Trophoblast cell (in vitro differentiated cells and primary cell): ENCODE results near the gene CRYGN.

ENCODE experiments used
- DNase-seq, 2 donors: peaks; one replicate each; pipeline ENCODE4 v3.0.0-alpha.2; 2016
- H2AFZ ChIP-seq: 2 replicates; pipeline ENCODE4 v1.6.1; 2013; ENCODE audit warnings: low read length, moderate library complexity, mild to moderate bottlenecking; ENCODE audit not compliant: insufficient read depth, poor library complexity
- H2AK5ac ChIP-seq: 2 replicates; pipeline ENCODE4 v1.6.1; 2013; ENCODE audit warnings: mild to moderate bottlenecking, low read length
- H2BK120ac ChIP-seq: 2 replicates; pipeline ENCODE4 v1.6.1; 2013; ENCODE audit warnings: low read length, mild to moderate bottlenecking, moderate library complexity; ENCODE audit not compliant: insufficient read depth, poor library complexity
- H2BK12ac ChIP-seq: 2 replicates; pipeline ENCODE4 v1.6.1; 2013; ENCODE audit warnings: mild to moderate bottlenecking, low read length, moderate library complexity
- H2BK5ac ChIP-seq: 2 replicates; pipeline ENCODE4 v1.6.1; 2013; ENCODE audit warnings: low read length, low read depth, moderate library complexity, mild to moderate bottlenecking; ENCODE audit not compliant: poor library complexity
- H3K14ac ChIP-seq: 2 replicates; pipeline ENCODE4 v1.6.1; 2013; ENCODE audit warnings: mild to moderate bottlenecking, low read length
- H3K18ac ChIP-seq: 2 replicates; pipeline ENCODE4 v1.6.1; 2013; ENCODE audit warnings: mild to moderate bottlenecking, low read length
- H3K23ac ChIP-seq: 2 replicates; pipeline ENCODE4 v1.6.1; 2013; ENCODE audit warnings: low read length
- H3K27ac ChIP-seq: 2 replicates; pipeline ENCODE4 v1.5.1; 2013; ENCODE audit warnings: low read depth, mild to moderate bottlenecking, inconsistent platforms, low read length, moderate library complexity
- H3K27me3 ChIP-seq: 2 replicates; pipeline ENCODE4 v1.6.1; 2013; ENCODE audit warnings: inconsistent platforms, mild to moderate bottlenecking, low read length, moderate library complexity; ENCODE audit not compliant: insufficient read depth
- H3K36me3 ChIP-seq, 2 experiments: 1 replicate in 1 of 2; 2 replicates in 1 of 2; pipeline ENCODE4 v1.6.1; 2013; ENCODE audit warnings: low read length in 2 of 2, mild to moderate bottlenecking in 2 of 2, moderate library complexity in 1 of 2; ENCODE audit not compliant: insufficient read depth in 2 of 2, control insufficient read depth in 1 of 2
- H3K4ac ChIP-seq: 2 replicates; pipeline ENCODE4 v1.6.1; 2013; ENCODE audit warnings: low read depth, mild to moderate bottlenecking, low read length, moderate library complexity
- H3K4me1 ChIP-seq, 2 experiments: 1 replicate in 1 of 2; 2 replicates in 1 of 2; pipeline ENCODE4 v1.6.1; 2013; ENCODE audit warnings: low read length in 2 of 2, mild to moderate bottlenecking in 2 of 2, moderate library complexity in 1 of 2; ENCODE audit not compliant: insufficient read depth in 2 of 2, control insufficient read depth in 1 of 2
- H3K4me2 ChIP-seq: 2 replicates; pipeline ENCODE4 v1.6.1; 2013; ENCODE audit warnings: inconsistent platforms, mild to moderate bottlenecking, low read length, moderate library complexity
- H3K4me3 ChIP-seq: 2 replicates; pipeline ENCODE4 v1.5.1; 2013; ENCODE audit warnings: mild to moderate bottlenecking, low read depth, low read length, inconsistent platforms
- H3K79me1 ChIP-seq: one replicate; pipeline ENCODE4 v1.6.1; 2013; ENCODE audit warnings: low read length
- H3K79me2 ChIP-seq: 2 replicates; pipeline ENCODE4 v1.6.1; 2013; ENCODE audit warnings: low read length, mild to moderate bottlenecking; ENCODE audit not compliant: control insufficient read depth, insufficient read depth, poor library complexity
- H3K9ac ChIP-seq: 2 replicates; pipeline ENCODE4 v1.6.1; 2013; ENCODE audit warnings: mild to moderate bottlenecking, low read length
- H3K9me3 ChIP-seq: 2 replicates; pipeline ENCODE4 v1.6.1; 2013; ENCODE audit warnings: low read depth, mild to moderate bottlenecking, control low read depth, inconsistent platforms, low read length; ENCODE audit not compliant: insufficient read depth
- H4K12ac ChIP-seq: 2 replicates; pipeline ENCODE4 v1.6.1; 2013; ENCODE audit warnings: low read depth, mild to moderate bottlenecking, low read length, moderate library complexity
- H4K8ac ChIP-seq: 2 replicates; pipeline ENCODE4 v1.6.1; 2013; ENCODE audit warnings: low read depth, mild to moderate bottlenecking, low read length, moderate library complexity
- H4K91ac ChIP-seq: one replicate; pipeline ENCODE4 v1.6.1; 2013; ENCODE audit warnings: low read depth, mild to moderate bottlenecking, low read length, moderate library complexity
- WGBS: extraction: QIAGEN DNeasy Blood & Tissue Kit; methylation state at CpG from one replicate; pipeline ENCODE4 v1.1.7; 2013; ENCODE audit warnings: missing lambda C conversion rate; ENCODE audit not compliant: insufficient read length, insufficient coverage; ENCODE audit errors: extremely low coverage; 5-methylcytosine and 5-hydroxymethylcytosine counted together

CRYGN gene

GRCh38 chr7:151405056-151405455 is 34.9 kb downstream of the CRYGN start:
- Histone ChIP-seq H2BK12ac (no peak overlapping the region), H3K27ac (no peak overlapping the region), H3K79me2 (peaks cover 8% of the 10 kb centered on the region), H3K14ac (no peak overlapping the region), H4K8ac (no peak overlapping the region), H3K79me1 (peaks cover 6% of the 10 kb centered on the region), H3K23ac (no peak overlapping the region), H2BK120ac (no peak overlapping the region), H3K27me3 (no peaks in the 10 kb centered on the region), H3K18ac (no peak overlapping the region), H2AK5ac (no peak overlapping the region), H3K4me3 (no peak overlapping the region), H3K4me2 (no peak overlapping the region), H2BK5ac (no peak overlapping the region), H2AFZ (no peak overlapping the region), H3K9ac (no peak overlapping the region), H3K36me3 (peaks cover 0 to 4% of the 10 kb centered on the region in 2 experiments), H4K12ac (no peak overlapping the region), H3K4ac (no peak overlapping the region), H4K91ac (no peak overlapping the region), H3K9me3 (no peaks in the 10 kb centered on the region), H3K4me1 (peaks cover 20 to 21% of the 10 kb centered on the region in 2 experiments)
- no CpG with 5 or more reads among the region's 9 CpGs for WGBS
- DNase-seq: no peak

- peaks cover under 1% of the 10 kb centered on the region for H3K79me1 ChIP-seq
- no peak overlapping the region for H2AFZ ChIP-seq
- peak in 1 of 2 donors; percentile 66 for DNase-seq
- no peak overlapping the region for H3K27ac ChIP-seq
- no peak overlapping the region for H3K18ac ChIP-seq
- no peak overlapping the region for H2BK12ac ChIP-seq
- no peak overlapping the region for H4K12ac ChIP-seq
- no CpG with 5 or more reads among the region's 18 CpGs for whole genome bisulfite sequencing
- H3K4me3 ChIP-seq: no peak overlapping the region
- no peak overlapping the region for H4K91ac ChIP-seq
- no peak overlapping the region for H2AK5ac ChIP-seq
- no peaks in the 10 kb centered on the region for H3K9me3 ChIP-seq
- no peak overlapping the region for H3K14ac ChIP-seq
- no peaks in the 10 kb centered on the region for H3K27me3 ChIP-seq
- no peak overlapping the region for H2BK120ac ChIP-seq
- no peak overlapping the region for H3K23ac ChIP-seq
- no peak overlapping the region for H2BK5ac ChIP-seq
- H3K4ac ChIP-seq: no peak overlapping the region
- peaks cover 17 to 18% of the 10 kb centered on the region in 2 experiments for H3K4me1 ChIP-seq
- no peak overlapping the region for H3K4me2 ChIP-seq
- H4K8ac ChIP-seq: no peak overlapping the region
- H3K79me2 ChIP-seq: peaks cover 3% of the 10 kb centered on the region
- H3K9ac ChIP-seq: no peak overlapping the region
- H3K36me3 ChIP-seq: peaks cover 0 to 4% of the 10 kb centered on the region in 2 experiments
Measured at GRCh38 chr7:151404216-151405011, 35.5 kb downstream of the CRYGN start.

- peak in 1 of 2 donors; percentile 50 for DNase-seq
- H2BK120ac ChIP-seq: no peak overlapping the region
- WGBS: no CpG with 5 or more reads among the region's 9 CpGs
Measured at GRCh38 chr7:151403764-151404163, 36.2 kb downstream of the CRYGN start.

GRCh38 chr7:151402029-151402835 is 37.7 kb downstream of the CRYGN start:
- Histone ChIP-seq H3K4ac (no peak overlapping the region), H3K79me1 (no peaks in the 10 kb centered on the region), H2AFZ (no peak overlapping the region), H3K14ac (no peak overlapping the region), H3K4me3 (no peak overlapping the region), H4K8ac (no peak overlapping the region), H2BK5ac (no peak overlapping the region), H3K9me3 (no peaks in the 10 kb centered on the region), H3K9ac (no peak overlapping the region), H3K27me3 (no peaks in the 10 kb centered on the region), H3K18ac (no peak overlapping the region), H3K4me1 (peaks cover 7 to 12% of the 10 kb centered on the region in 2 experiments), H3K27ac (no peak overlapping the region), H2BK12ac (no peak overlapping the region), H2BK120ac (no peak overlapping the region), H3K4me2 (no peak overlapping the region), H4K91ac (no peak overlapping the region), H4K12ac (no peak overlapping the region), H3K79me2 (no peaks in the 10 kb centered on the region), H2AK5ac (no peak overlapping the region), H3K36me3 (peaks cover 0 to 8% of the 10 kb centered on the region in 2 experiments), H3K23ac (no peak overlapping the region)
- DNase-seq: no peak
- no CpG with 5 or more reads among the region's 16 CpGs for WGBS

More at GRCh38 chr7:151403764-151404163, 36.2 kb downstream of the CRYGN start:
- Histone ChIP-seq H4K12ac (no peak overlapping the region), H3K4me2 (no peak overlapping the region), H3K9ac (no peak overlapping the region), H2BK12ac (no peak overlapping the region), H4K8ac (no peak overlapping the region), H3K18ac (no peak overlapping the region), H3K79me2 (no peaks in the 10 kb centered on the region), H4K91ac (no peak overlapping the region), H3K27me3 (no peaks in the 10 kb centered on the region), H3K4me3 (no peak overlapping the region), H3K27ac (no peak overlapping the region), H3K14ac (no peak overlapping the region), H3K4me1 (peaks cover 11 to 16% of the 10 kb centered on the region in 2 experiments), H3K4ac (no peak overlapping the region), H2BK5ac (no peak overlapping the region), H2AK5ac (no peak overlapping the region), H3K36me3 (peaks cover 0 to 4% of the 10 kb centered on the region in 2 experiments), H3K23ac (no peak overlapping the region), H2AFZ (no peak overlapping the region), H3K9me3 (no peaks in the 10 kb centered on the region), H3K79me1 (no peaks in the 10 kb centered on the region)
